GM12875 (cell line): Measurements from ENCODE around the gene FBXL7.

Experiments used
- H3K4me3 ChIP-seq: one replicate; pipeline ENCODE4 v1.5.1; 2011; ENCODE audit warnings: low read depth, low read length, control low read depth
- TF ChIP-seq, protein P1 (sequence below): IDR thresholded peaks from 2 replicates; pipeline ENCODE4 v1.5.1; 2011; ENCODE audit warnings: low read depth, mild to moderate bottlenecking, control low read depth, inconsistent platforms, low read length, moderate library complexity, borderline replicate concordance; ENCODE audit not compliant: insufficient read depth

Gene FBXL7

GRCh38 chr5:15472116-15472515, 27.9 kb upstream of the FBXL7 start:
- TF ChIP-seq, protein P1, sequence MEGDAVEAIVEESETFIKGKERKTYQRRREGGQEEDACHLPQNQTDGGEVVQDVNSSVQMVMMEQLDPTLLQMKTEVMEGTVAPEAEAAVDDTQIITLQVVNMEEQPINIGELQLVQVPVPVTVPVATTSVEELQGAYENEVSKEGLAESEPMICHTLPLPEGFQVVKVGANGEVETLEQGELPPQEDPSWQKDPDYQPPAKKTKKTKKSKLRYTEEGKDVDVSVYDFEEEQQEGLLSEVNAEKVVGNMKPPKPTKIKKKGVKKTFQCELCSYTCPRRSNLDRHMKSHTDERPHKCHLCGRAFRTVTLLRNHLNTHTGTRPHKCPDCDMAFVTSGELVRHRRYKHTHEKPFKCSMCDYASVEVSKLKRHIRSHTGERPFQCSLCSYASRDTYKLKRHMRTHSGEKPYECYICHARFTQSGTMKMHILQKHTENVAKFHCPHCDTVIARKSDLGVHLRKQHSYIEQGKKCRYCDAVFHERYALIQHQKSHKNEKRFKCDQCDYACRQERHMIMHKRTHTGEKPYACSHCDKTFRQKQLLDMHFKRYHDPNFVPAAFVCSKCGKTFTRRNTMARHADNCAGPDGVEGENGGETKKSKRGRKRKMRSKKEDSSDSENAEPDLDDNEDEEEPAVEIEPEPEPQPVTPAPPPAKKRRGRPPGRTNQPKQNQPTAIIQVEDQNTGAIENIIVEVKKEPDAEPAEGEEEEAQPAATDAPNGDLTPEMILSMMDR = no peak
- H3K4me3 ChIP-seq = no peak overlapping the region

- no peak overlapping the region for H3K4me3 ChIP-seq
- TF ChIP-seq, protein P1 = no peak
Measured at GRCh38 chr5:15474143-15474719, 25.7 kb upstream of the FBXL7 start.

GRCh38 chr5:15475367-15475766, 24.6 kb upstream of the FBXL7 start:
- H3K4me3 ChIP-seq = no peak overlapping the region
- TF ChIP-seq, protein P1 = no peak

- TF ChIP-seq, protein P1 = no peak
- H3K4me3 ChIP-seq = no peak overlapping the region
Measured at GRCh38 chr5:15476977-15477376, 23.0 kb upstream of the FBXL7 start.

GRCh38 chr5:15480436-15480835, 19.5 kb upstream of the FBXL7 start:
- TF ChIP-seq, protein P1 = no peak
- no peak overlapping the region for H3K4me3 ChIP-seq

DNA sequence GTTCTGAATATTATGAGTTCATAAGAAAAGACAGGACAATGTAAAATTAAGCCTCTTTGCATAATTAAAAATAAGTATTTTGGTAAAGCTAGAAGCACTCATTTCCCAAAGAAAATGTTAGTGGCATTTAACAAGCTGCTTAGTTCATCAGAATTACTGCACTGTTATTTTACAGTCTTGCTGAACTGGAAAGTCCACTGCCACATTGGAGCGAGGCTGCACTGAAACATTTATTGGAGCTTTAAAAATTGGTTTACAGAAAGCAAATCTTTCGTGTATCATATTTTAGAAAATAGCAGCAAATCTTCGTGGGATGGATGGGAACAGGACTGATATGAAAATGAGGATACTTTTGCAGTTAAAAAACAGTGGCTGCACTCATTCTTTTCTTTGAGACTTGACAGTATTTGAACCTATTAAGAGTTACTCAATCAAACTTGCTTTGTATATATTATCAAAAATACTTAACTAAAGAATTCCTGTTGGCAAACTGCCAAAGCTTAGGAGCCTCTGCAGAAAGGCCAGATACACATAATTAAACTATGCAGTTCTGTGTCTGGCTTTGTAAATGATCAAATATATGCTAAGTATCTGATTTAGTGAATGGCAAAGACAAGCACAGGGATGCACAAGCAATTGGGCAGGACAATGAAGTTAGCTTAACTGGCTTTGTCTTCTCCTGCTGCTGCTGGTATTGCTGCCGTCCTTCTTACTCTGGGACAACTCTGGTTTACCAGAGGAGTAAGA, 16.5 kb upstream of the FBXL7 start:
- TF ChIP-seq, protein P1 = no peak
- H3K4me3 ChIP-seq = no peak overlapping the region

DNA sequence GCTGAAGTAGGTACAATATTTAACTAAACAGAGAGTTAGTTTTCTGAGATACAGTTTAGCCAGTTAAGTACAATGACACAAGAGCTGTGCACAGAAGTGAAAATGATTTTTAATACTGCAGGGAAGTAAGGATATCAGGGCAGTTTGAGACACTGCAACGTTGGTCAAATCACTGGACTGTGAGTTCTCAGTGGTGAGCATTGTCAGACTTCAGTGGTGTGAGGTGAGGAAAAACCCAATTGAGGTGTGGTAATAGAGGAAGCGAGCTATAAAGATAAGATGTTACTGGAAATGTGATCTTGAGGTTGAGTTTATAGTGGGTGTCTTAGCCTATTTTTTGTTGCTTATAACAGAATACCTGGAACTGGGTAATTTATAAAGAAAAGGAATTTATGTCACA, 12.8 kb upstream of the FBXL7 start:
- TF ChIP-seq, protein P1 = no peak
- H3K4me3 ChIP-seq = no peak overlapping the region
